ENCODE data around the gene EARS2.
"Not testable (repeated sequence)": the region's sequence is repeated elsewhere in the genome, so short reads cannot be mapped to it uniquely, and the experiment has no call there.

The EARS2 gene

GRCh38 chr16:23504453-23505179 is 52.5 kb downstream of the EARS2 start:
- peak; percentile 89 for DNase-seq

- DNase-seq = no peak
These were observed 53.1 kb downstream of the EARS2 start for GRCh38 chr16:23504076-23504452.

GRCh38 chr16:23502466-23502865 is 54.7 kb downstream of the EARS2 start:
- DNase-seq = no peak

GRCh38 chr16:23501291-23501690 is 55.9 kb downstream of the EARS2 start:
- DNase-seq = no peak

GRCh38 chr16:23500862-23501225 is 56.3 kb downstream of the EARS2 start:
- no peak for DNase-seq

- DNase-seq = no peak
These were observed 56.8 kb downstream of the EARS2 start for GRCh38 chr16:23500212-23500861.

GRCh38 chr16:23499801-23500200 is 57.3 kb downstream of the EARS2 start:
- no peak for DNase-seq

GRCh38 chr16:23498863-23499262 is 58.3 kb downstream of the EARS2 start:
- DNase-seq = no peak

- DNase-seq = no peak
These were observed 59.6 kb downstream of the EARS2 start for GRCh38 chr16:23497543-23497868.

- no peak for DNase-seq
These were observed 60.2 kb downstream of the EARS2 start for GRCh38 chr16:23496821-23497542.

- DNase-seq = no peak
These were observed 61.5 kb downstream of the EARS2 start for GRCh38 chr16:23495671-23496070.

- DNase-seq = no peak
These were observed 63.0 kb downstream of the EARS2 start for GRCh38 chr16:23494188-23494587.

- no peak for DNase-seq
These were observed 65.4 kb downstream of the EARS2 start for GRCh38 chr16:23491490-23492391.

GRCh38 chr16:23486480-23486879 is 70.7 kb downstream of the EARS2 start:
- no peak for DNase-seq

GRCh38 chr16:23485841-23486240 is 71.3 kb downstream of the EARS2 start:
- DNase-seq = no peak

- DNase-seq = no peak
These were observed 71.9 kb downstream of the EARS2 start for GRCh38 chr16:23485257-23485614.

- DNase-seq = no peak
These were observed 72.5 kb downstream of the EARS2 start for GRCh38 chr16:23484510-23485256.

- not testable (repeated sequence) for DNase-seq
These were observed 73.7 kb downstream of the EARS2 start for GRCh38 chr16:23483492-23483891.

- no peak for DNase-seq
These were observed 74.4 kb downstream of the EARS2 start for GRCh38 chr16:23482778-23483177.

- DNase-seq = no peak
These were observed 76.9 kb downstream of the EARS2 start for GRCh38 chr16:23480257-23480656.

- DNase-seq = no peak
These were observed 78.0 kb downstream of the EARS2 start for GRCh38 chr16:23479138-23479537.

GRCh38 chr16:23478566-23478965 is 78.6 kb downstream of the EARS2 start:
- DNase-seq = no peak

GRCh38 chr16:23476289-23476688 is 80.9 kb downstream of the EARS2 start:
- DNase-seq = no peak

All from activated CD4-positive, alpha-beta T cell treated with anti-CD3 and anti-CD28 coated beads for 48 hours (primary cell).